Measurements from ENCODE around the gene NBPF8.
"Not testable (repeated sequence)": the region's sequence is repeated elsewhere in the genome, so short reads cannot be mapped to it uniquely, and the experiment has no call there.

The NBPF8 gene

DNA sequence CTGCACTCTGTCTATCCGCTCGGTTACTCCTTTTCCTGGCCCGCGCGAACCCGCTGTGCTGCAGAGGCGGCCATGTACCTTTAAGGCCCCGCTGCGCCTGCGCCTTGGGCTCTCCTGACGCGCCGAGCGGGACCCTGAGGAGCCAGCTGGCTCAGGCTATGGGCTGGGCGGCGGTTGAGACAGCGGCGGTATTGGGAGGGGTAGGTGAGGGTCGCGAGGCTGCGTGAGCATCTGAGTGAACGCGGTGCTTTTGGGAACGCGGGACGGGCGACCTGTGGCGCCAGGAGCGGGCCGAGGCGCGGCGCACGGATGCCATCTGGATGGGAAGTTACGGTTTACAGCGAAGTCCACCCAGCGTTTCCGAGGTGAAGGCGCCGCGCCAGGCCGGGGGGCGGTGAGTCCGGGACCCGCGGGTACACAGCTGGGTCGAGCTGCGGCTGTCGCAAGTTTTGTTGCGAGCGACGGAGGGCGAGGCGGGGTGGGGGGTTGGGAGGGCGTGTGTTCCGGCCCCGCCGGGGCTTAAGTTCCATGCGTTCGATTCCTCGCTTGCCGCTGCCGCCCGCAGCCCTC is at the start of gene NBPF8:
TSS of gene NBPF8 (plus strand) at position 125 of the 570 bp plus-strand sequence. CDS start 21,488 bp downstream, outside the sequence.
- peak; percentile 81 for DNase-seq

DNA sequence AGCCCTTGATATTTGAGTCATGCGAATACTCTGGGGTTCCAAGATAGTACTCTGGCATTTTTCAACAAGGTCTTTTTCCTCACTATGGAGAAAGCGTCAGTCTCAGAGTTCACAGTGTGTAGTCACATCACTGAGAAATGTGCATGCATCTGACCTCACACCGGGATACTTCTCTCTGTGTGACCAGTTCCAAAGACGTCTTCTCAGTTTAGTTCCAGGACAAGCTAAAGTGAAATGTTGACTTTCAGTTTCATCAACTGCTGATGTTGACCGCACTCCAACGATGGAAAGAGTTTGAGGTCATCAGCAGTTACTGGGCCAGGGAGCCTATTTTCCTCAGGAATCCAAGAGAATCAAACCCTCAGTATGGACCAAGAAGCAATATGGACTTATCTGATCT is 47.1 kb upstream of the NBPF8 start:
- DNase-seq: not testable (repeated sequence)

DNA sequence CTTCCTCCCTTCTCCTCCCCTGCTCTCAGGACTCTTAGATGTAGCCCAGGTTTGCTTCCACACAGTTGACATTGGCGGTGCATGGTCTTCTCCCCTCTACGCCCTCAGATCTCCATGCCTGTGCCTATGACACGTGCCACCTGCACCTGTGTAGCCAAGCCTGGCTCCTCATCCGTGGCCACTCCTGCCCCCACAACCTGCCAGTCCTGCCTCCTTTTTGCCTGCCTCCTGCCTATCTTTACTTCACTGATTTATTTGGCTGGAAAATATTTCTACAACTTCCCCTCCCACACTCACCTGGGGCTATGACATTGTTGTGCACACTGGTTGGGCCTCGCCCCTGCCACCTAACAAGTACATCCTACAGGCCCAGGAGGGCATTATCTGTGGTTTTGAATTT is 28.2 kb upstream of the NBPF8 start:
- DNase-seq: not testable (repeated sequence)

- peak; percentile 16 for DNase-seq
Observed at GRCh38 chr1:120388597-120389126, 26.2 kb upstream of the NBPF8 start.

GRCh38 chr1:120391365-120391764 is 23.5 kb upstream of the NBPF8 start:
- DNase-seq: not testable (repeated sequence)

DNA sequence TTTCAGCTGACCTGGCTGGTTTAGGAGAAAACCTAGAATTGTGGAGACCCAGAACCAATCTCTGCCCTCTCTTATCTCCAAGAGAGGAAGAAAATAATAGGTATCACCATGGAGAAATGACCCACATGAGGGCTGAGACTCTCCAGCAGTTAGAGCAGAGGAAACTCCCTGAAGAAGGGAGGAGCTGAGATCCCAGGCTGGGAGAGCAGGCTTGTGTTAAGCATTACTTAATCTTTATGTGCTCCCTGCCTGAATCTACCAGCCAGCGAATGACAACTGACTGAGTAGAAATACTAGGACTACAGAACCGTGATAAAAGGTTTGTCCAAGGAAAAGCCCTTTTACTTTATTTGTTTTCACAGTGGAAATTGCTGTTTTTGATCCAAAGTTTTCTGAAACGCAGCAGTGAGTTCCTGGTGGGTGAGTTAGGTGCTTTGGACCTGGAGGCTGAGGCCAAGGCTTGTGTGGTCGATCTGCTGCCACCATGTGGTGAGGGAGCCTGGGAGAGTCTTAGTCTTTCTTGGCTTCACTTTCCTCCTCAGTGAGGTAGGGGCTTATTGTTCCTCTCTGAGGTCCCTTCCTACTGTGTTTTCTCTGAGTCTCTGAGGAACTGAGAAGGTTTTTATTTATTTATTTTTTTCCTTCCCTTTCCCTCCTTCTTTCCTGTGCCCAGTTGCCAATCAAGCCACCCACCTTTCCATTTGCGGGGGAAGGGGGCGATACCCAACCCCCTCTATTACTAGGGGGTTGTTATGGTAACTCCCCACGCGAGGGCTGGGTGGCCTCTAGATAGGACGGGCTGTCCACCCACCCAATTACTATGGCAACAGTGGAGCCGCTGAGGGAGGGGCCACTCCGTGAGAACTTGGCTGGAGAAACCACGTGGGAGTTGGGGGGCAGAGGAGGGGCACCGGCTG is 21.3 kb upstream of the NBPF8 start:
- not testable (repeated sequence) for DNase-seq

DNA sequence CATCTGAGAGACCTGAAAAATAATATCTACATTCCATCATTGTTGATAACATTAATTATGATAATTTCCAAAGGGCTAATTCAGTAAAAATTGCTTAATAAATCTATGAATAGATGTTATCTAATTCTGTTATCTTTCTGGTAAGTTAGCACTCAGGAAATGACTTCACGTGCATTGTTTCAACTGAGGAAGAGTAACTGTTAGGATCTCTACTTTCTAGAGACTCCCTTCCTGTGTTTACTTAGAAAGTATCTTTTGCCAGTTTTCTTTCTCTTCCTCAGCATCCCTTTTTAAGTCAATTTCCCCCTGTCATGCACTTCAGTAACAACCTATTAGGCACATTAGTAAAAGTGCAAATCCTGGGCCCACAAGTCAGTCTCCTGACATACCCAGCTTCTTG is 9.5 kb upstream of the NBPF8 start:
- not testable (repeated sequence) for DNase-seq

DNA sequence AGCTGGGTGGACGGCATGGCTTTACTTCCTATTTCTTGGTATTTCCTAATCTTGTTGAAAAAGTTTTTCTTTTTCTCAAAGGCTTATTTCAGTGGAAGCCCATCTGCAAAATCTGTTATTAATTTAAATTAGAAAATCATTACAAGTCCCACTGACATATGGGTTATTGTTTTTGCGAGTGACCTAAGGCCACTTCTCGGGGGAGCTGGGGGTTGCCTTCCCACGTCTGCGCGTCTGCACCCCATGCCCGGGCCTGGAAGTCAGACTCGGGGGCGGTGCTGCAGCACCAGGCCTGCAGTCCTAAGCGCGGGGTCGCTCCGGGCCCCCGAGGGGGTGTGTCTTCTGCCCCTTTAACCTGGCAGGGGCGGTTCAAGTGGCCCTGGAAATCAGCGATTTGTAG is 384 bp upstream of the NBPF8 start:
- peak; percentile 12 for DNase-seq

DNA sequence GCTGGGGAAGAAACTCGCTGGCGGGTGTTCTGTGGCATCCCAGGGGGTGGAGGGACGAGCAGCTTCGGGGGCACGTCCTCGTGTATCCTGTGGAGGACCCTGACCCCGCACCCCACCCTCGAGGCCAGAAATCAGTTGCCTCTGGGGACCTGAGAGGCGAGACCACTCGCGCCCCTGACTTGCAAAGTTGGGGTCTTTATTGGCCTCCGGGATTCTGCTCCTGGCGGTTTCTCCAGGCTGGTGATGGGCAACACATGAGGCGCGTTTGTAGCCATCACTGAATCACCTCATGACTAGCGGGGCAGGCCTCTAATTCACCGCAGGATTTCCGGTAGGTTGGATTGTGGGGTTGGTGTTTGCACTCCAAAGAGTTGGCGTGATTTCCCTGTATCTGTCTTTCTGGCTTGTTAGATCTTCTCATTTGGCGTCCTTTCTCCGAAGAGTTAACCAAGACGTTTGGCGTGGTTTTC is 692 bp downstream of the NBPF8 start:
- DNase-seq: peak; percentile 50

DNA sequence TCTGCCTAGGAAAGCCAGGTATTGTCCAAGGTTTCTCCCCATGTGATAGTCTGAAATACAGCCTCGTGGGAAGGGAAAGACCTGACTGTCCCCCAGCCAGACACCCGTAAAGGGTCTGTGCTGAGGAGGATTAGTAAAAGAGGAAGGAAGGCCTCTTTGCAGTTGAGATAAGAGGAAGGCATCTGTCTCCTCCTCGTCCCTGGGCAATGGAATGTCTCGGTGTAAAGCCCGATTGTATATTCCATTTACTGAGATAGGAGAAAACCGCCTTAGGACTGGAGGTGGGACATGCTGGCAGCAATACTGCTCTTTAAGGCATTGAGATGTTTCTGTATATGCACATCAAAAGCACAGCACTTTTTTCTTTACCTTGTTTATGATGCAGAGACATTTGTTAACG is 10.2 kb downstream of the NBPF8 start:
- DNase-seq: not testable (repeated sequence)

- not testable (repeated sequence) for DNase-seq
Observed at GRCh38 chr1:120431626-120432025, 16.8 kb downstream of the NBPF8 start.

DNA sequence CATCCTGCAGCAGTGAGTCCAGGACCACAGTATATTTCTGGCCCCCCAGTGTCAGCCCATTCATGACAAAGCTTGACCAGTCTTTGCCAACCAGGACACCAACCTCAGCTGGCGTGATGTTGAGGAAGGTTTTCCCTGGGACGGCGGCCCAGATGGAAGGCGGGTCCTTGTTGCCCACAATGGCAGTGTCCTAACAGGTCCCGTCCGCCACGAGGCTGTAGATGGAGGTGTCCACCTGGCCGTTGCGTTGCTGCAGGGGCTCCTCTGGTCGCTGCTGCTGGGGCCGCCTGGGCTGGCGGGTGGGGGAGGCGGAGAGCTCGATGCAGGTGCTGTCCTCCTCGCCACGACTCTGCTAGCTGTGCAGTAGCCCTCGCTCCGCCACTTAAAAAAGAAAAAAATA is 19.0 kb downstream of the NBPF8 start:
- not testable (repeated sequence) for DNase-seq

GRCh38 chr1:120449124-120449523 is 34.3 kb downstream of the NBPF8 start:
- not testable (repeated sequence) for DNase-seq
